A673 (cell line): ENCODE results near the gene GLT1D1. TPM values are rescaled to one million over a fixed set of nuclear protein-coding genes. Genes with fewer than 3 reads are reported as not detected.

Source experiments
- BruUV-seq: library from RNA; stranded (reverse); fragments of 400-500 nt; replicated peaks from 2 replicates; lab custom pipeline; 2021; lab: Mats Ljungman, UMichigan
- CTCF ChIA-PET: fragments of 300-600 bp; sonication (Branson Sonifier 250); formaldehyde crosslinking; loops from one replicate; lab custom pipeline; 2022; ENCODE audit warnings: antibody characterized with exemption; lab: Charles Lee
- POLR2A ChIA-PET: fragments of 300-600 bp; sonication (Branson Sonifier 250); formaldehyde crosslinking; loops from one replicate; lab custom pipeline; 2022; ENCODE audit warnings: antibody characterized with exemption; ENCODE audit not compliant: low non-redundant PET; lab: Charles Lee
- DNase-seq: peaks from one replicate; pipeline ENCODE4 v3.0.0-alpha.2; 2015; ENCODE audit warnings: low spot score
- H3K27ac ChIP-seq: fragments of 200-600 bp; sonication (generic); 2 replicates; pipeline ENCODE4 v1.5.1; 2016; ENCODE audit warnings: mixed run types, low read depth, mild to moderate bottlenecking, mixed read lengths, antibody characterized with exemption, low read length; ENCODE audit not compliant: poor library complexity, severe bottlenecking
- H3K27me3 ChIP-seq: fragments of 200-600 bp; sonication (generic); replicated peaks from 2 replicates; pipeline ENCODE4 v1.6.1; 2017; ENCODE audit warnings: mixed run types, low read depth, mild to moderate bottlenecking, mixed read lengths, antibody characterized with exemption, low read length; ENCODE audit not compliant: insufficient read depth, poor library complexity
- H3K36me3 ChIP-seq: fragments of 200-600 bp; sonication (generic); 2 replicates; pipeline ENCODE4 v1.6.1; 2016; ENCODE audit warnings: mixed run types, mild to moderate bottlenecking, mixed read lengths, antibody characterized with exemption, low read length; ENCODE audit not compliant: insufficient read depth, poor library complexity, severe bottlenecking
- H3K4me1 ChIP-seq: fragments of 200-600 bp; sonication (generic); 2 replicates; pipeline ENCODE4 v1.6.1; 2017; ENCODE audit warnings: mixed run types, mild to moderate bottlenecking, mixed read lengths, antibody characterized with exemption, low read length; ENCODE audit not compliant: insufficient read depth, poor library complexity, severe bottlenecking
- H3K4me3 ChIP-seq: fragments of 200-600 bp; sonication (generic); 2 replicates; pipeline ENCODE4 v1.5.1; 2016; ENCODE audit warnings: low read depth, mixed run types, mild to moderate bottlenecking, mixed read lengths, low read length; ENCODE audit not compliant: poor library complexity, severe bottlenecking
- H3K9me3 ChIP-seq: fragments of 200-600 bp; sonication (generic); 2 replicates; pipeline ENCODE4 v1.6.1; 2016; ENCODE audit warnings: mixed run types, low read depth, mild to moderate bottlenecking, mixed read lengths, antibody characterized with exemption, low read length; ENCODE audit not compliant: poor library complexity, severe bottlenecking
- EZH2 ChIP-seq: fragments of 200-600 bp; sonication (generic); IDR thresholded peaks from 2 replicates; pipeline ENCODE4 v1.6.1; 2017; ENCODE audit warnings: borderline replicate concordance, low read depth, mild to moderate bottlenecking, mixed read lengths, antibody characterized with exemption, low read length; ENCODE audit not compliant: poor library complexity, severe bottlenecking
- intact Hi-C: fragments of 100-400 bp; cut with micrococcal nuclease; formaldehyde crosslinking; loops from one replicate; pipeline ENCODE4 v1.10.0; 2022; ENCODE audit not compliant: unreplicated experiment
- total RNA-seq: library from RNA; stranded (reverse); gene quantifications from 2 replicates; pipeline ENCODE4 v1.2.3, GENCODE V29; 2021
- TF ChIP-seq, protein P1 (sequence below): fragments of 300-800, 200-600 bp; sonication (generic); conservative IDR thresholded peaks from 2 replicates; pipeline ENCODE4 v1.5.1; 2017; ENCODE audit warnings: low read depth, mild to moderate bottlenecking, antibody characterized with exemption, low read length, moderate library complexity, mixed read lengths

Gene GLT1D1
- total RNA-seq, 1 experiment from 2014 or later = not detected

GRCh38 chr12:128995619-128996018, 142.3 kb downstream of the GLT1D1 start:
- POLR2A ChIA-PET = no interaction called here
- CTCF ChIA-PET = no interaction called here
- no TSS peak for BruUV-seq
- Histone ChIP-seq H3K27me3 (no peaks in the 10 kb centered on the region), H3K4me1 (no peaks in the 10 kb centered on the region), H3K9me3 (peaks cover 3% of the 10 kb centered on the region), H3K4me3 (no peak overlapping the region), H3K27ac (no peak overlapping the region), H3K36me3 (no peaks in the 10 kb centered on the region)
- intact Hi-C loops = no loop called here
- no peak for DNase-seq
- TF ChIP-seq, protein P1, sequence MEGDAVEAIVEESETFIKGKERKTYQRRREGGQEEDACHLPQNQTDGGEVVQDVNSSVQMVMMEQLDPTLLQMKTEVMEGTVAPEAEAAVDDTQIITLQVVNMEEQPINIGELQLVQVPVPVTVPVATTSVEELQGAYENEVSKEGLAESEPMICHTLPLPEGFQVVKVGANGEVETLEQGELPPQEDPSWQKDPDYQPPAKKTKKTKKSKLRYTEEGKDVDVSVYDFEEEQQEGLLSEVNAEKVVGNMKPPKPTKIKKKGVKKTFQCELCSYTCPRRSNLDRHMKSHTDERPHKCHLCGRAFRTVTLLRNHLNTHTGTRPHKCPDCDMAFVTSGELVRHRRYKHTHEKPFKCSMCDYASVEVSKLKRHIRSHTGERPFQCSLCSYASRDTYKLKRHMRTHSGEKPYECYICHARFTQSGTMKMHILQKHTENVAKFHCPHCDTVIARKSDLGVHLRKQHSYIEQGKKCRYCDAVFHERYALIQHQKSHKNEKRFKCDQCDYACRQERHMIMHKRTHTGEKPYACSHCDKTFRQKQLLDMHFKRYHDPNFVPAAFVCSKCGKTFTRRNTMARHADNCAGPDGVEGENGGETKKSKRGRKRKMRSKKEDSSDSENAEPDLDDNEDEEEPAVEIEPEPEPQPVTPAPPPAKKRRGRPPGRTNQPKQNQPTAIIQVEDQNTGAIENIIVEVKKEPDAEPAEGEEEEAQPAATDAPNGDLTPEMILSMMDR = no peak
- TF ChIP-seq EZH2 = no peak

DNA sequence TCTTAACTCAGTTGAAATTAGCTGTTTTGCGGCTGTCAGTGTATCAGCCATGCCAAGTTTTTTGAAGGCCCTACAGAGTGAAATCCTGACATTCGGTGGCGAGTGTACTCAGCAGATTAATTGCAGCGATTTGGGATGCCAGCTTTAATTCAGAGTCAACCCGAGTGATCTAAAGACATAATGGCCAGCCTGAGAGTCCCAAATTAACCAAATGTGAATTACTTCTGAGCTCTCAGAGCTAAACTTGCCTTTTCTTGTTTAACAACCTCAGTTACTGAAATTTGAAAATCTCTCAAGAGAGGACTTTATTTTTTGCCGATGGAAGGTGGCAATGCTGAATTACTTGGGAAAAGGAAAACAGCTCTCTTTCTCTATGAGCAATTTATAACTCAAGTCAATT, 148.5 kb downstream of the GLT1D1 start:
- Histone ChIP-seq H3K9me3 (peaks cover 3% of the 10 kb centered on the region), H3K4me3 (no peak overlapping the region), H3K4me1 (no peaks in the 10 kb centered on the region), H3K36me3 (no peaks in the 10 kb centered on the region), H3K27ac (no peak overlapping the region), H3K27me3 (no peaks in the 10 kb centered on the region)
- intact Hi-C loops = no loop called here
- CTCF ChIA-PET = no interaction called here
- BruUV-seq = no TSS peak
- TF ChIP-seq EZH2 = no peak
- TF ChIP-seq, protein P1 = no peak
- POLR2A ChIA-PET = no interaction called here
- DNase-seq = no peak

DNA sequence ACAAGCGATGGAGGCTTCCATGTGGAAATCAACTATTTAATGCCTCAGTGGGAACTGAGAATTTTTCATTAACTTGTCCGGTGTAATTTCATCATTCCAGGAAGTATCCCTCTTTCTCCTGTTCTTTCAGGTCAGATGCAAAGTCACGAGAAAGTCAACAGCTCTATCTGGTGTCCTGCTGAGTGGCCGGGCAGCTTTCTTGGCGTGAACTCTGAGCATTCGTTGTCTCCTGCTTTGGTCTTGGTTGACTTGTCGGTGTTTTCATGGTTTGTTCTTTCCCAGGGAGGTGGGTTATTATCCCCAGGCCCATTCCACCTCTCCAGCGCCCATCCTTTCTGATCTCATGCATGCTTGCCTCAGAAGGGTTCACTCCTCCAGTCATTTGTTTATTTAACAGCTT, 149.1 kb downstream of the GLT1D1 start:
- no TSS peak for BruUV-seq
- Histone ChIP-seq H3K4me1 (no peaks in the 10 kb centered on the region), H3K9me3 (no peaks in the 10 kb centered on the region), H3K36me3 (no peaks in the 10 kb centered on the region), H3K27ac (no peak overlapping the region), H3K4me3 (no peak overlapping the region), H3K27me3 (no peaks in the 10 kb centered on the region)
- ChIA-PET POLR2A (no interaction called here), CTCF (no interaction called here)
- DNase-seq = no peak
- TF ChIP-seq, protein P1 = no peak
- no peak for TF ChIP-seq EZH2
- intact Hi-C loops = no loop called here
